HepG2 (cell line): Measurements from ENCODE around the gene RARRES1.

Experiments used
- EZH2 ChIP-seq: conservative IDR thresholded peaks from 2 replicates; pipeline ENCODE4 v1.6.1; 2012; ENCODE audit warnings: mild to moderate bottlenecking, low read depth, low read length, moderate library complexity
- FOXJ3 ChIP-seq: sonication (generic); formaldehyde crosslinking; IDR thresholded peaks from 2 replicates; pipeline ENCODE4 v1.4.0; 2020; ENCODE audit warnings: missing genetic modification reagents, mild to moderate bottlenecking, borderline replicate concordance
- IRF9 ChIP-seq: sonication (generic); formaldehyde crosslinking; IDR thresholded peaks from 2 replicates; pipeline ENCODE4 v1.8.0; 2022; ENCODE audit warnings: missing genetic modification reagents, mild to moderate bottlenecking, borderline replicate concordance
- MYC ChIP-seq: sonication (generic); formaldehyde crosslinking; IDR thresholded peaks from 2 replicates; pipeline ENCODE4 v1.9.0; 2021; ENCODE audit warnings: missing genetic modification reagents, borderline replicate concordance
- PAWR ChIP-seq: sonication (generic); formaldehyde crosslinking; IDR thresholded peaks from 2 replicates; pipeline ENCODE4 v1.4.0; 2020; ENCODE audit warnings: missing genetic modification reagents, mild to moderate bottlenecking, borderline replicate concordance
- POLR2AphosphoS5 ChIP-seq: IDR thresholded peaks from 2 replicates; pipeline ENCODE4 v1.6.1; 2012; ENCODE audit warnings: low read depth, low read length
- SP1 ChIP-seq, 2 experiments: fragments of 450-650 bp in 1 of 2; sonication (generic) in 1 of 2; formaldehyde crosslinking in 1 of 2; IDR thresholded peaks; 2 replicates each; pipeline versions ENCODE4 v1.4.0 to v1.6.1; 2016 to 2020; ENCODE audit warnings: missing genetic modification reagents in 1 of 2

GRCh38 chr3:158660711-158661110, 71.5 kb downstream of the RARRES1 start:
- no peak for TF ChIP-seq POLR2AphosphoS5
- no peak for TF ChIP-seq FOXJ3
- no peak for TF ChIP-seq SP1 (IDR thresholded peaks at IDR 0.05)
- no peak for TF ChIP-seq SP1 (CRISPR knock-in tag; IDR thresholded peaks at IDR 0.05)
- no peak for TF ChIP-seq PAWR
- TF ChIP-seq EZH2: no peak
- TF ChIP-seq IRF9 (CRISPR knock-in tag): no peak
- TF ChIP-seq MYC: no peak
